SK-N-SH (cell line): Measurements from ENCODE around the gene ACOXL. TPM values are rescaled to one million over a fixed set of nuclear protein-coding genes. Genes with fewer than 3 reads are reported as not detected.

Experiments used
- CTCF ChIA-PET: fragments of 300-600, 350-600 bp; formaldehyde crosslinking; extraction: SDS; loops from one replicate; lab custom pipeline; 2021; lab: Yijun Ruan, JAX
- POLR2A ChIA-PET: fragments of 350-600 bp; sonication (Branson Sonifier 250); formaldehyde crosslinking; extraction: SDS; loops from one replicate; lab custom pipeline; 2020; ENCODE audit warnings: antibody characterized with exemption, inconsistent platforms; lab: Yijun Ruan, JAX
- DNase-seq: peaks from one replicate; pipeline ENCODE4 v3.0.0; 2012
- H2AFZ ChIP-seq: fragments of 200-600 bp; sonication (generic); 2 replicates; pipeline ENCODE4 v1.8.1; 2016; ENCODE audit warnings: antibody characterized with exemption, mild to moderate bottlenecking, low read depth
- H3F3A ChIP-seq: fragments of 200-600 bp; sonication (generic); replicated peaks from 2 replicates; pipeline ENCODE3; 2016; ENCODE audit warnings: antibody characterized with exemption, mild to moderate bottlenecking; ENCODE audit not compliant: insufficient read depth
- H3K27ac ChIP-seq, 2 experiments: fragments of 200-500 bp in 1 of 2; fragments of 200-600 bp in 1 of 2; sonication (Bioruptor generic) in 1 of 2; sonication (generic), shearing (Covaris generic) in 1 of 2; 2 replicates each; pipeline versions ENCODE4 v1.5.1 to v1.6.1; 2014 to 2016; ENCODE audit warnings: low read depth in 2 of 2, inconsistent platforms in 1 of 2, low read length in 1 of 2, mild to moderate bottlenecking in 1 of 2, mixed read lengths in 1 of 2
- H3K27me3 ChIP-seq: fragments of 200-600 bp; sonication (generic), shearing (Covaris generic); 2 replicates; pipeline ENCODE4 v1.6.1; 2016; ENCODE audit warnings: mixed run types; ENCODE audit not compliant: insufficient read depth
- H3K36me3 ChIP-seq, 2 experiments: fragments of 200-500 bp in 1 of 2; fragments of 200-600 bp in 1 of 2; sonication (Bioruptor generic) in 1 of 2; sonication (generic) in 1 of 2; replicated peaks in 1 of 2; 2 replicates each; pipeline versions ENCODE3 to v1.5.1; 2014 to 2016; ENCODE audit warnings: low read length in 1 of 2, mild to moderate bottlenecking in 1 of 2; ENCODE audit not compliant: insufficient read depth in 2 of 2, control insufficient read depth in 1 of 2
- H3K4me1 ChIP-seq, 2 experiments: fragments of 200-500 bp in 1 of 2; fragments of 200-600 bp in 1 of 2; sonication (Bioruptor generic) in 1 of 2; sonication (generic), shearing (Covaris generic) in 1 of 2; 2 replicates each; pipeline versions ENCODE4 v1.5.1 to v1.6.1; 2014 to 2016; ENCODE audit warnings: low read depth in 1 of 2, low read length in 1 of 2, mixed run types in 1 of 2; ENCODE audit not compliant: insufficient read depth in 2 of 2, control insufficient read depth in 1 of 2
- H3K4me2 ChIP-seq: fragments of 200-600 bp; sonication (generic), shearing (Covaris generic); 2 replicates; pipeline ENCODE4 v1.6.1; 2017; ENCODE audit warnings: mixed run types
- H3K4me3 ChIP-seq, 2 experiments: fragments of 200-500 bp in 1 of 2; fragments of 200-600 bp in 1 of 2; sonication (Bioruptor generic) in 1 of 2; sonication (generic), shearing (Covaris generic) in 1 of 2; 2 replicates each; pipeline versions ENCODE4 v1.5.1 to v1.8.1; 2014 to 2016; ENCODE audit warnings: low read depth in 2 of 2, inconsistent platforms in 1 of 2, low read length in 1 of 2, mild to moderate bottlenecking in 1 of 2, mixed read lengths in 1 of 2, moderate library complexity in 1 of 2
- H3K79me2 ChIP-seq: fragments of 200-600 bp; sonication (generic); 2 replicates; pipeline ENCODE4 v1.8.1; 2017; ENCODE audit warnings: mild to moderate bottlenecking; ENCODE audit not compliant: insufficient read depth
- H3K9ac ChIP-seq: fragments of 200-600 bp; sonication (generic); 2 replicates; pipeline ENCODE4 v1.6.1; 2017; ENCODE audit warnings: mixed run types
- H3K9me2 ChIP-seq: fragments of 200-600 bp; sonication (generic); 2 replicates; pipeline ENCODE4 v1.6.1; 2017; ENCODE audit warnings: mixed run types
- H3K9me3 ChIP-seq: fragments of 200-600 bp; sonication (generic); 2 replicates; pipeline ENCODE4 v1.6.1; 2017; ENCODE audit warnings: mixed run types, mild to moderate bottlenecking, moderate library complexity
- H4K20me1 ChIP-seq: fragments of 200-600 bp; sonication (generic); 2 replicates; pipeline ENCODE4 v1.6.1; 2017; ENCODE audit warnings: mild to moderate bottlenecking, mixed run types; ENCODE audit not compliant: insufficient read depth
- CHD2 ChIP-seq: fragments of 150-350 bp; IDR thresholded peaks from 2 replicates; pipeline ENCODE4 v1.6.1; 2018; ENCODE audit warnings: low read length; ENCODE audit not compliant: partially characterized antibody
- ELF1 ChIP-seq: IDR thresholded peaks from 2 replicates; pipeline ENCODE4 v1.4.0; 2012
- GATA2 ChIP-seq: sonication (generic); formaldehyde crosslinking; IDR thresholded peaks from 2 replicates; pipeline ENCODE4 v1.5.0; 2020; ENCODE audit warnings: mild to moderate bottlenecking, missing genetic modification reagents
- MEF2A ChIP-seq: IDR thresholded peaks from 2 replicates; pipeline ENCODE4 v1.4.0; 2012; ENCODE audit warnings: low read depth, borderline replicate concordance
- MXI1 ChIP-seq: IDR thresholded peaks from 2 replicates; pipeline ENCODE4 v1.6.1; 2012; ENCODE audit warnings: mild to moderate bottlenecking, low read depth, low read length, improper control_type of control experiment
- NFIC ChIP-seq: IDR thresholded peaks from 2 replicates; pipeline ENCODE4 v1.4.0; 2012; ENCODE audit warnings: borderline replicate concordance
- RCOR1 ChIP-seq: fragments of 150-350 bp; IDR thresholded peaks from 2 replicates; pipeline ENCODE4 v1.6.1; 2017; ENCODE audit warnings: antibody characterized with exemption, low read length
- REST ChIP-seq: IDR thresholded peaks from 2 replicates; pipeline ENCODE4 v1.6.1; 2012; ENCODE audit warnings: mild to moderate bottlenecking, low read depth, low read length, moderate library complexity
- SMC3 ChIP-seq: IDR thresholded peaks from 2 replicates; pipeline ENCODE4 v1.6.1; 2012; ENCODE audit warnings: low read depth, low read length, improper control_type of control experiment
- WGBS: methylation state at CpG from one replicate; pipeline ENCODE4 v1.1.6; 2017; ENCODE audit warnings: low lambda C conversion rate; 5-methylcytosine and 5-hydroxymethylcytosine counted together
- polyA plus RNA-seq, 3 experiments: library from polyadenylated mRNA; depleted of rRNA; stranded (reverse); fragments of >200 nt; gene quantifications; 2 replicates each; pipeline ENCODE4 v1.2.3, GENCODE V29; 2012
- TF ChIP-seq, protein P1 (sequence below): IDR thresholded peaks from 2 replicates; pipeline ENCODE4 v1.4.0; 2012; ENCODE audit warnings: low read depth
- TF ChIP-seq, protein P2 (sequence below): fragments of 150-350 bp; IDR thresholded peaks from 2 replicates; pipeline ENCODE4 v1.6.1; 2016; ENCODE audit warnings: mild to moderate bottlenecking, low read depth, low read length

ACOXL gene
- polyA plus RNA-seq, 1 of the 3 experiments (the other 2 are of a cell fraction), result not detected

DNA sequence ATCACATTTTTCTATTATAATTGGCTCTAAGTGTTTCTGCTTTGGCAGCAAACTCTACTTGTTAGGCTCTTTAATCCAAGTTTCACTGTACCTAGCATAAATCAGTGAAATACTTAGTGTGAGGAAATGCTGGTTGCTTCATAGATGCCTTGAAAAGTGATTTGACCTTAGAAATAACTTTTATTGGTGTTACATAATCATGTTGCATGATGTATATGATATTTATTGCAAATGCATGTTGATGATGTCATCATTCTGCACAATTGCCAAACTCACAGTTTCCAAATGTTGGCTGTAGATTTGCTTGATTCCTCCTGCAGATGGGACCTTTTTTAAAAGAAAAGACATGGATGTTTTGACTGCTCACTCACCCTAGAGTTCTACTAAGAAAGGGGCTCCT lies 250.8 kb downstream of the ACOXL start (continued):
- no peak for TF ChIP-seq REST
- TF ChIP-seq SMC3, result no peak
- no peak for TF ChIP-seq MEF2A
- no peak for TF ChIP-seq NFIC
- no peak for TF ChIP-seq MXI1
- TF ChIP-seq GATA2 (CRISPR knock-in tag), result no peak

GRCh38 chr2:110984694-110985490 lies 252.5 kb downstream of the ACOXL start:
- 41% methylated on average over 8 of the region's 8 CpGs for WGBS
- no peak overlapping the region for H3K4me3 ChIP-seq
- no peaks in the 10 kb centered on the region for H3K9me3 ChIP-seq
- no peaks in the 10 kb centered on the region for H3F3A ChIP-seq
- H3K4me2 ChIP-seq, result no peak overlapping the region
- no peaks in the 10 kb centered on the region for H3K4me1 ChIP-seq
- no peaks in the 10 kb centered on the region for H3K27me3 ChIP-seq
- H2AFZ ChIP-seq, result no peak overlapping the region
- no peaks in the 10 kb centered on the region for H4K20me1 ChIP-seq
- no peaks in the 10 kb centered on the region for H3K9me2 ChIP-seq
- TF ChIP-seq CHD2, result no peak
- TF ChIP-seq RCOR1, result no peak
- TF ChIP-seq, protein P1, sequence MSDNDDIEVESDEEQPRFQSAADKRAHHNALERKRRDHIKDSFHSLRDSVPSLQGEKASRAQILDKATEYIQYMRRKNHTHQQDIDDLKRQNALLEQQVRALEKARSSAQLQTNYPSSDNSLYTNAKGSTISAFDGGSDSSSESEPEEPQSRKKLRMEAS, result no peak
- TF ChIP-seq, protein P2, sequence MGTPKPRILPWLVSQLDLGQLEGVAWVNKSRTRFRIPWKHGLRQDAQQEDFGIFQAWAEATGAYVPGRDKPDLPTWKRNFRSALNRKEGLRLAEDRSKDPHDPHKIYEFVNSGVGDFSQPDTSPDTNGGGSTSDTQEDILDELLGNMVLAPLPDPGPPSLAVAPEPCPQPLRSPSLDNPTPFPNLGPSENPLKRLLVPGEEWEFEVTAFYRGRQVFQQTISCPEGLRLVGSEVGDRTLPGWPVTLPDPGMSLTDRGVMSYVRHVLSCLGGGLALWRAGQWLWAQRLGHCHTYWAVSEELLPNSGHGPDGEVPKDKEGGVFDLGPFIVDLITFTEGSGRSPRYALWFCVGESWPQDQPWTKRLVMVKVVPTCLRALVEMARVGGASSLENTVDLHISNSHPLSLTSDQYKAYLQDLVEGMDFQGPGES, result no peak
- TF ChIP-seq ELF1, result no peak
- no peaks in the 10 kb centered on the region for H3K79me2 ChIP-seq
- ChIA-PET CTCF (no interaction called here), POLR2A (no interaction called here)
- DNase-seq, result no peak
- no peak overlapping the region for H3K27ac ChIP-seq
- no peak overlapping the region for H3K9ac ChIP-seq
- H3K36me3 ChIP-seq, result no peaks in the 10 kb centered on the region
